ENCODE results near the gene MRPL34. TPM values are rescaled to one million over a fixed set of nuclear protein-coding genes. Genes with fewer than 3 reads are reported as not detected.

The MRPL34 gene
- total and polyA plus RNA-seq, 2 experiments from 2014 or later, result 61.1 to 131 TPM

DNA sequence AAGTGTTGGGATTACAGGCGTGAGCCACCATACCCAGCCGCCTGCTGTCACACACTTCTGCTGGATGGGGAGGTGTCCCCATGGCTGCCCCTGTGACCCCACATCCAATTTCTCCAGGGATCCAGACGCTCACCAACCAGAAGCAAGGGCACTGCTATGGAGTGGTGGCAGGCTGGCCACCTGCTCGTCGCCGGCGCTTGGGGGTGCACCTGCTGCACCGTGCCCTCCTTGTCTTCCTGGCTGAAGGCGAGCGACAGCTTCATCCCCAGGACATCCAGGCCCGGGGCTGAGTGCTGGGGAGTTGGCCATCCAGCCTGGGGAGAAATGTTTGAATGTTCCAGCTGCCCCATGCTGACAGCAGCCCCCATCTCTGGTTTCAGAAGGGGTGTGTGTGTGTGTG is 19.4 kb upstream of the MRPL34 start:
- H3K4me3 ChIP-seq, result no peak overlapping the region
- TF ChIP-seq, protein P1, sequence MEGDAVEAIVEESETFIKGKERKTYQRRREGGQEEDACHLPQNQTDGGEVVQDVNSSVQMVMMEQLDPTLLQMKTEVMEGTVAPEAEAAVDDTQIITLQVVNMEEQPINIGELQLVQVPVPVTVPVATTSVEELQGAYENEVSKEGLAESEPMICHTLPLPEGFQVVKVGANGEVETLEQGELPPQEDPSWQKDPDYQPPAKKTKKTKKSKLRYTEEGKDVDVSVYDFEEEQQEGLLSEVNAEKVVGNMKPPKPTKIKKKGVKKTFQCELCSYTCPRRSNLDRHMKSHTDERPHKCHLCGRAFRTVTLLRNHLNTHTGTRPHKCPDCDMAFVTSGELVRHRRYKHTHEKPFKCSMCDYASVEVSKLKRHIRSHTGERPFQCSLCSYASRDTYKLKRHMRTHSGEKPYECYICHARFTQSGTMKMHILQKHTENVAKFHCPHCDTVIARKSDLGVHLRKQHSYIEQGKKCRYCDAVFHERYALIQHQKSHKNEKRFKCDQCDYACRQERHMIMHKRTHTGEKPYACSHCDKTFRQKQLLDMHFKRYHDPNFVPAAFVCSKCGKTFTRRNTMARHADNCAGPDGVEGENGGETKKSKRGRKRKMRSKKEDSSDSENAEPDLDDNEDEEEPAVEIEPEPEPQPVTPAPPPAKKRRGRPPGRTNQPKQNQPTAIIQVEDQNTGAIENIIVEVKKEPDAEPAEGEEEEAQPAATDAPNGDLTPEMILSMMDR (IDR thresholded peaks at IDR 0.05; ENCODE audit: poor library complexity), result no peak
- TF ChIP-seq EZH2phosphoT487 (IDR thresholded peaks at IDR 0.05; ENCODE audit: low read depth, severe bottlenecking, unreplicated experiment) (no peak), EZH2 (IDR thresholded peaks at IDR 0.05; ENCODE audit: borderline replicate concordance) (no peak)
- no peak overlapping the region for H3K27ac ChIP-seq
- WGBS (ENCODE audit: low lambda C conversion rate, missing lambda C conversion rate), result 90% methylated on average over 11 of the region's 11 CpGs
- no peaks in the 10 kb centered on the region for H3K79me2 ChIP-seq
- H2AFZ ChIP-seq, result no peak overlapping the region
- DNase-seq (ENCODE audit: low spot score), result no peak
- no peak overlapping the region for H3K4me2 ChIP-seq
- H3K36me3 ChIP-seq (replicated peaks; ENCODE audit: insufficient read depth, low read depth), result no peaks in the 10 kb centered on the region
- H3K27me3 ChIP-seq, result peaks cover 6% of the 10 kb centered on the region
- H4K20me1 ChIP-seq (ENCODE audit: insufficient read depth, poor library complexity, severe bottlenecking), result no peaks in the 10 kb centered on the region
- H3K9me3 ChIP-seq (ENCODE audit: low read depth), result no peaks in the 10 kb centered on the region
- peaks cover 12% of the 10 kb centered on the region for H3K4me1 ChIP-seq (ENCODE audit: insufficient read depth)
- no peaks in the 10 kb centered on the region for H3K9me2 ChIP-seq (replicated peaks; ENCODE audit: insufficient read depth)

DNA sequence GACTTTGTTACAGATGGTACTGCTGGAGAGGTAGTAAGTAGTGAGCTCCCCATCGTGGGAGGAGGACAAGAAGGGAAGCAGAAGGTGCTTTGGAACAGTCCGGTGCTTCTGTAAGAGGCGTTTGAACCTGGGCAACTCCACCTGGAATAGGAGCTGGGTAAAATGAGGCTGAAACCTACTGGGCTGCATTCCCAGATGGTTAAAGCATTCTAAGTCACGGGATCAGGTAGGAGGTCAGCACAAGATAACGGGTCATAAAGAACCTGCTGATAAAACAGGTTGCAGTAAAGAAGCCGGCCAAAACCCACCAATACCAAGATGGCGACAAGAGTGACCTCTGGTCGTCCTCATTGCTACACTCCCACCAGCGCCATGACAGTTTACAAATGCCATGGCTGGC is 18.9 kb upstream of the MRPL34 start:
- no peaks in the 10 kb centered on the region for H4K20me1 ChIP-seq (ENCODE audit: insufficient read depth, poor library complexity, severe bottlenecking)
- H2AFZ ChIP-seq, result no peak overlapping the region
- no peak overlapping the region for H3K4me3 ChIP-seq
- H3K27ac ChIP-seq, result no peak overlapping the region
- DNase-seq (ENCODE audit: low spot score), result no peak
- peaks cover 12% of the 10 kb centered on the region for H3K4me1 ChIP-seq (ENCODE audit: insufficient read depth)
- TF ChIP-seq, protein P1 (IDR thresholded peaks at IDR 0.05; ENCODE audit: poor library complexity), result no peak
- TF ChIP-seq EZH2 (IDR thresholded peaks at IDR 0.05; ENCODE audit: borderline replicate concordance), result no peak
- TF ChIP-seq EZH2phosphoT487 (IDR thresholded peaks at IDR 0.05; ENCODE audit: low read depth, severe bottlenecking, unreplicated experiment), result no peak
- H3K9me3 ChIP-seq (ENCODE audit: low read depth), result no peaks in the 10 kb centered on the region
- WGBS (ENCODE audit: low lambda C conversion rate, missing lambda C conversion rate), result 72% methylated on average over 9 of the region's 9 CpGs
- no peaks in the 10 kb centered on the region for H3K36me3 ChIP-seq (replicated peaks; ENCODE audit: insufficient read depth, low read depth)
- no peaks in the 10 kb centered on the region for H3K9me2 ChIP-seq (replicated peaks; ENCODE audit: insufficient read depth)
- H3K79me2 ChIP-seq, result no peaks in the 10 kb centered on the region
- no peak overlapping the region for H3K4me2 ChIP-seq
- peaks cover under 1% of the 10 kb centered on the region for H3K27me3 ChIP-seq

DNA sequence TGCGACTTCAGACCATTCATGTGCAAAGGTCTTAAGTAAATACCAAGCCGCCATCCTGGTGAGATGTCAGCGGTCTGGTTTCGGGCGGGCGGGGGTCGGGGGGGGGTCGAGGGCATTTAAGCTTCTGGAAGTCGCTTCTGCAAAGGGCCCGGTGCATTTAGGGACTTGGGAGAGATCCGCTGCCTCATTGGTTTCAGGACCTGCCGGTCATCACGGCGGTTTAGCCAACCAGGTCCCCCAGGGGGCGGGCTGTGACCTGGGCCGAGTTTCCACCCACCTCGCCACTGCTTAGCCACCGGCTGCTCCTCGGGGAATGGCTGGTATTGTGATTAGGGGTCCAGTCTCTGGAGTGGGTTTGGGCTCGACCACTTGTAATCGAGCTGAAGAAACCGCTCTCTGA is 16.2 kb upstream of the MRPL34 start:
- Histone ChIP-seq H4K20me1 (ENCODE audit: insufficient read depth, poor library complexity, severe bottlenecking) (no peaks in the 10 kb centered on the region), H3K4me2 (peak overlapping the region; percentile 77), H3K9me2 (replicated peaks; ENCODE audit: insufficient read depth) (no peaks in the 10 kb centered on the region), H3K36me3 (replicated peaks; ENCODE audit: insufficient read depth, low read depth) (no peaks in the 10 kb centered on the region), H3K4me3 (no peak overlapping the region), H3K27ac (no peak overlapping the region), H2AFZ (no peak overlapping the region), H3K79me2 (no peaks in the 10 kb centered on the region), H3K9me3 (ENCODE audit: low read depth) (no peaks in the 10 kb centered on the region), H3K27me3 (no peaks in the 10 kb centered on the region), H3K4me1 (ENCODE audit: insufficient read depth) (peaks cover 3% of the 10 kb centered on the region)
- peak; percentile 76 for DNase-seq (ENCODE audit: low spot score)
- WGBS (ENCODE audit: low lambda C conversion rate, missing lambda C conversion rate), result 16% methylated on average over 21 of the region's 22 CpGs
- TF ChIP-seq, protein P1 (IDR thresholded peaks at IDR 0.05; ENCODE audit: poor library complexity), result no peak
- TF ChIP-seq EZH2 (IDR thresholded peaks at IDR 0.05; ENCODE audit: borderline replicate concordance) (no peak), EZH2phosphoT487 (IDR thresholded peaks at IDR 0.05; ENCODE audit: low read depth, severe bottlenecking, unreplicated experiment) (no peak)
